CD1c-positive myeloid dendritic cell (primary cell): ENCODE measurements around the gene IDH2.
"Not testable (repeated sequence)": the region's sequence is repeated elsewhere in the genome, so short reads cannot be mapped to it uniquely, and the experiment has no call there.

Experiments used
- DNase-seq: peaks from one replicate; pipeline ENCODE4 v3.0.0-alpha.2; 2016; ENCODE audit errors: extremely low spot score

The IDH2 gene

DNA sequence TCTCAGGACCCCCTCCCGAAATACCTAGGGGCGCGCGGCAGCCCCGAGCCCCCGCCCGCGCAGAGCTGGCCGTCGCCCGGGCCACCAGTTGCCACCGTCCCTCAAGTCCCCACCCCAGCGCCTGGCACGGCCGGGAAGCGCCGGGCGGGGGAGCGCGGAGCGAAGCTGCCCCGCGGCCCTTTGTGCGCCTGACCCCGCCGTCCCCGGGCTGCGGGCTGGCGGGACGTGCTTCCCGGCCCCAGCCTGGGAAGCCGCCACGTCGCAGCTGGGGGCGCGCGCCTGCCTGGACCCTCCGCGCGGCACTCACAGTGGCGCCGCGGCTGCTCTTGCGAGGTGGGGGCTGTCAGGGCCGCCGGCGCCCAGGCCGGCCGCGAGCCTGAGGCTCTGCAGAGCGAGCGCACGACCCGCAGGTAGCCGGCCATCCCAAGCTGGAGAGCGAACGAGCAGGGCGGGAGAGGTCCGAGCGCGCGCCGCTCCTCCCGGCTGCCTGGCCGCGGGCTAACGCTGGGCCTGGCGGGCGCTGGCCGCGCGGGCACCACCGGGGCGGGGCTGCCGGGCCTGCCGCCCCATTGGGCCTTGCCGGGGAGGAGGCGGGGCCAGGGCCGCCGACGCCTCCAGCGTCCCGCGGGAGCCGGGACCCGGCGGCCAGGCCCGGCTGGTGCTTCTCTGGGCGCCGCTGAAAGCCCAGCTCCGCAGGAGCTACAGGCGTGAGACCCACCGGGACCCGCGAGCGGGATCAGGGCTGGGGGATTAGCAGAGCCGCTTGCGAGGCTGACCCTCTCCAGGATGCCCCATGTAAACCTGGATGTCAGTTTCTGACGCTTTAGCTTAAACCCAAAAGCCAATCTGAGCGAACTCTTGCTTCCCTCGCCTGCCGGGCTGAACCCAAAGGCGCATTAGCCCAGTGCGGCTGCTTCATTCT is at the start of gene IDH2:
Gene IDH2 (minus strand): TSS at position 500 of the 922 bp plus-strand sequence. CDS start 78 bp downstream, at position 422.
- peak; percentile 92 for DNase-seq

GRCh38 chr15:90150551-90150950 is 48.3 kb upstream of the IDH2 start:
- not testable (repeated sequence) for DNase-seq

GRCh38 chr15:90149609-90150340 is 47.5 kb upstream of the IDH2 start:
- no peak for DNase-seq

DNA sequence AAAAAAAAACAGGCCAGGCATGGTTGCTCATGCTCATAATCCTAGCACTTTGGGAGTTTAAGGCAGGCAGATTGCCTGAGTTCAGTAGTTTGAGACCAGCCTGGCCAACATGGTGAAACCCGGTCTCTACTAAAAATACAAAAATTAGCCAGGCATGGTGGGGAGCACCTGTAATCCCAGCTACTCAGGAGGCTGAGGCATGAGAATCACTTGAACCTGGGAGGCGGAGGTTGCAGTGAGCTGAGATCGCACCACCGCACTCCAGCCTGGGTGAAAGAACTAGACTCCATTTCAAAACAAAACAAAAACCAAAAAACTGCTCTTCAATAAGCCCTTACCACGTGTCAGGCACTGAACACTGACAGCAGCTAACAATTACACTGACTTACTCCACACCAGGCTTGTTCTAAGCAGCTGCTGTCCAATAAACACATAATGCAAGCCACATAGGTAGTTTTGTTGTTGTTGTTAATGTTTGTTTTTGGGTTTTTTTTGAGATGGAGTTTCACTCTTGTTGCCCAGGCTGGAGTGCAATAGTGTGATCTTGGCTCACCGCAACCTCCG is 44.0 kb upstream of the IDH2 start:
- DNase-seq: not testable (repeated sequence)

GRCh38 chr15:90145761-90146160 is 43.5 kb upstream of the IDH2 start:
- no peak for DNase-seq

- no peak for DNase-seq
Measured at GRCh38 chr15:90145259-90145658, 43.0 kb upstream of the IDH2 start.

- DNase-seq: peak; percentile 33
Measured at GRCh38 chr15:90143166-90143655, 40.9 kb upstream of the IDH2 start.

GRCh38 chr15:90142216-90143165 is 40.2 kb upstream of the IDH2 start:
- peak; percentile 43 for DNase-seq

- DNase-seq: peak; percentile 51
Measured at GRCh38 chr15:90141646-90142045, 39.4 kb upstream of the IDH2 start.

GRCh38 chr15:90139549-90139948 is 37.3 kb upstream of the IDH2 start:
- DNase-seq: not testable (repeated sequence)

DNA sequence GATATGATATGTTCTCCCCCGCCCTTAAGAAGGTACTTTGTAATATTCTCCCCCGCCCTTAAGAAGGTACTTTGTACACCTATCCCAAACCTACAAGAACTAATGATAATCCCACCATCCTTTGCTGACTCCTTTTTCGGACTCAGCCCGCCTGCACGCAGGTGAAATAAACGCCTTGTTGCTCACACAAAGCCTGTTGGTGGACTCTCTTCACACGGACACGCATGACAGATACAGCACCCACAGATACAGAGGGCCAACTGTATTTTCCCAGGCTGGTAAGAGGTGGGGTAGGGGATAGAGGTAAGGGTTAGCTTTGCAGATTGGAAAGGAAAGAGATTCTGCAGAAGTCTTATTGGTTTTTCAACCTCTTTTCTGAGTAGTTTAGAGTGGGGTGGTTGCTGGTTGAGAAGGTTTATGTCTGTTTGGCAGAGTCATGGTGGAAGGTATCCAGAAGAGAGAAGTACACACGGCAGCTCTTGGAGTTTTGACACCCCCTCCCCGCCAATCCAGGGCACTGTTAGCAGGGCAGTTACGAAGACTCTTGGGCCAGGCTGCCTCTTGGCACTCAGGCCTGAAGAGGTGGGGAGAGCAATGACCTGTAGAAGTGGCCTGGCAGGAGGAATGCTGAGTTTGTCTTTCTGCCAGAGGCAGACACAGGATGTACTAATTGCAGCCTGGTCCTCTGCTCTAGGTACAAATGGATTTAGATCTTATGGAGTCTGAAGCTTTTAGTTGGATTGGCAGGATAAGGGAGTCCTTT is 36.0 kb upstream of the IDH2 start:
- DNase-seq: no peak

DNA sequence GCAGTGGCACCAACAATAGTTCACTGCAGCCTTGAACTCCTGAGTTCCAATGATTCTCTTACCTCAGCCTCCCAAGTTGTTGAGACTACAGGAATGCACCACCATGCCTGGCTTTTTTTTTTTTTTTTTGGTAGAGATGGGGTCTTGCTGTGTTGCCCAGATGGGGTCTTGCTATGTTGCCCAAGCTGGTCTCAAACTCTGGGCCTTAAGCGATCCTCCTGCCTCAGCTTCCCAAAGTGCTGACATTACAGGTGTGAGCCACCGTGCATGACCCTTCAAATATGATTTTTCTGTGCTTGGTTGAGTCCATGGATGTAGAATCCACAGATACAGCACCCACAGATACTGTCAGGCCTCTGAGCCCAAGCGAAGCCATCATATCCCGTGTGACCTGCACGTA is 30.2 kb upstream of the IDH2 start:
- no peak for DNase-seq

DNA sequence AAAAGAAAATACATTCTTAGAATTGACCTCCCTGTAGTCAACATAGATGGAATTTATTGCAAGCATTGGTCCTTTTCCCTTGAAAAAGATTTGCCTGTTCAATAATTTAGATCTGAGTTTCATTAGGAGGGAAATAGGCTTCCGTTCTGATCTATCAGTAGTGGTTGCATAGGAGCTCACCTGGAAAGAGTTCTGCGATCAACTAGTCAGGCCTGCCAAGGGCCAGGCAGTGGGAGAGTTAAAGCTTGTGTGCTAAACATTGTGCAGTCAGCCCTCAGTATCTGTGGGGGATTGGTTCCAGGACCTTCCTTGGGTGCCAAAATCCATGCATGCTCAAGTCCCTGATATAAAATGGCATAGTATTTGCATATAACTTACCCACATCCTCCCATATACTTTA is 29.6 kb upstream of the IDH2 start:
- no peak for DNase-seq

- DNase-seq: no peak
Measured at GRCh38 chr15:90130291-90130690, 28.0 kb upstream of the IDH2 start.

GRCh38 chr15:90126596-90127435 is 24.5 kb upstream of the IDH2 start:
- no peak for DNase-seq

GRCh38 chr15:90126022-90126421 is 23.8 kb upstream of the IDH2 start:
- DNase-seq: no peak

GRCh38 chr15:90124507-90124906 is 22.2 kb upstream of the IDH2 start:
- no peak for DNase-seq

DNA sequence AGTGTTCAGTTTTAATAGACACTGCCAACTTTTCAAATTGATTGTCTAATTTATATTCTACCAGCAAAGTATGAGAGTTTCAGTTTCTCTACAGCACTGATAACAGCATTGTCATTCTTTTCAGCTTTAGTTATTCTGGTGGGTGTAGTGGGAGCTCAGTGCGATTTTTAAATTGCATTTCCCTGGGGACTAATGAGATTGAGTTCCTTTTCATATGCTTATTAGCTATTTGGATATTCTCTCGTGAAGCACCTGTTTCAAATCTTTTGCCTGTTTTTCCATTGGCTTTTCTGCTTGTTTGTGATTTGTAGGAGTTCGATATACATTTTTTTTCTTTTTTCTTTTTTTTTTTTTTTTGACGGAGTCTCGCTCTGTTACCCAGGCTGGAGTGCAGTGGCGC is 18.8 kb upstream of the IDH2 start:
- DNase-seq: no peak

GRCh38 chr15:90119367-90119766 is 17.1 kb upstream of the IDH2 start:
- DNase-seq: no peak

GRCh38 chr15:90115783-90116182 is 13.5 kb upstream of the IDH2 start:
- no peak for DNase-seq
